LNCAP (cell line): Measurements from ENCODE around the gene DNMBP.

Source experiments
- CTCF ChIP-seq: fragments of 450-650 bp; IDR thresholded peaks from 2 replicates; pipeline ENCODE4 v1.5.1; 2017; ENCODE audit warnings: mild to moderate bottlenecking

Gene DNMBP

DNA sequence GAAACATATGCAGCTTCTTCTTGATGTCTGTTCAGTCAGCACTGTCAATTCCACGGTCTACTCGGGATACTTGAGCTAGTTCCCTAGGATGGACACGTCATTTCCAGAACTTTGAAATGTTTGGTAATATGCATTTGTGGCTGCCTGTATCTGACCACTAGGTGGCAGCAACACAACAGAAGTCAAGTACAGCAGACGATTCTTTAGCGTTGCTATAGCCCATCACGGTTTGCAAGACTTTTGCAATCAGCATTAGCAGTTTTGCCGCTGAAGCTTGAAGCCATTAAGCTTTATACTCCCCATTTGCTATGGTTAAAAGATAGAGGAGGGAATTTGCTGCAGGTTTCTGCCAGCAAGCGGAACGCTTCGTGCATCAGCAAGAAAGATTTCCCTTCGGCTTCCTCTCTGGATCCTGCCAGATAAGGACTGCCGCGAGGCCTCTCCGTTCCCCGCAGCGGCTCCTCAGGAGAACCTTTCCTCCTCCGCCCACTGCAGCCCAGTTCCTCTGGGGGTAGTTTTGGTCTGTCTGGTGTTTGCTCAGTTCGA, 163.8 kb downstream of the DNMBP start:
- peak; percentile 61 for TF ChIP-seq CTCF

- TF ChIP-seq CTCF: no peak
Measured at GRCh38 chr10:99844433-99844955, 165.3 kb downstream of the DNMBP start.

- TF ChIP-seq CTCF: no peak
Measured at GRCh38 chr10:99843310-99843709, 166.4 kb downstream of the DNMBP start.

DNA sequence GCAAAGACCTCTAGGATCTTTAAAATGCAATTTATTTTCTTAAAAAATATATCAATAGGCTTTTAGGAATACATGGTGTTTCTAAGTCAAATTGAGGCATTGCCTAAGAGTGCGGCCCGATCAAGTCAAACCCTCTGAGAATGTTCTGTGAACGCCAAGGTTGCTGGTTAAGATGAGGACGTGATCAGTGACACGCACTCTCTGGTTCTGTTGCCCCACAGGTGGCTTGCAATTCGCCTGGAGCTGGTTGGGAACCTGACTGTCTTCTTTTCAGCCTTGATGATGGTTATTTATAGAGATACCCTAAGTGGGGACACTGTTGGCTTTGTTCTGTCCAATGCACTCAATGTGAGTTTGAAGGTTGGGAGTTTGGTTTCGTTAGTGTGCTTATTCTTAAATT, 168.0 kb downstream of the DNMBP start:
- TF ChIP-seq CTCF: no peak

- TF ChIP-seq CTCF: no peak
Measured at GRCh38 chr10:99836711-99837110, 173.0 kb downstream of the DNMBP start.

DNA sequence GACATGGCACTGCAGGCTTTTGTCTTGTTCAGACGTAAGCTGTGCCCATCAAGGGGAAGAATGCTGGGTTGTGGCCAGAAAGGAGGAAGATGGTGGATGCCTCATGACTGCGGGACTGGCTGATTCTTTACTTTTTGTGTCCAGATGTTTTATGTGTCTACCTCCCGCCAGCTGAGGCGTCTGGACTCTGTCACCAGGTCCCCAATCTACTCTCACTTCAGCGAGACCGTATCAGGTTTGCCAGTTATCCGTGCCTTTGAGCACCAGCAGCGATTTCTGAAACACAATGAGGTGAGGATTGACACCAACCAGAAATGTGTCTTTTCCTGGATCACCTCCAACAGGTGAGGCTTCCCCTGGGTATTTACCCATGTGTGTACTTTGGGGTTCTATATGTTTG, 173.8 kb downstream of the DNMBP start:
- TF ChIP-seq CTCF: no peak

- TF ChIP-seq CTCF: no peak
Measured at GRCh38 chr10:99834410-99834809, 175.3 kb downstream of the DNMBP start.

DNA sequence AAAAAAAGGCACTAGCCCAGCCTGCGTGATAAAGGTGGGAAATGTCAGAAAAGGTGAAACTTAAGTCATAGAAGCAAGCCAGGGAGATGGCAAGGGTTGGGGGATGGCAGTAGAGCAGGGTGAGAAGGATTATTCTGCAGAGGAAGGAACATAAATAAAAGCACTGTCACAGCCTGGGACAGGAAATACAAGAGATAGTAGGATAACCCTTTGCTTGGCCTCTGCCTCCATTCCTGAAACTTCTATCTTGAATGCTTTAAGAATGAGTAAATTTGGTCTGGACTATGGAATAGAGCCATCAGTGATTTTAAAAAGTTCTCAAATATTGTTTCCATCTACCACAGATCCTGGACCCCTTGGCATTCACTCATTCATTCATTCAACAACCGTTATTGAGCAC, 177.3 kb downstream of the DNMBP start:
- no peak for TF ChIP-seq CTCF
